MM.1S (cell line): ENCODE results near the gene MMRN2.

ENCODE experiments used
- EZH2 ChIP-seq: fragments of 300-600 bp; sonication (generic); optimal IDR thresholded peaks from 2 replicates; pipeline ENCODE3; 2017; ENCODE audit warnings: low read depth, mild to moderate bottlenecking, antibody characterized with exemption, low read length, mixed read lengths
- TF ChIP-seq, protein P1 (sequence below): fragments of 300-600 bp; sonication (generic); IDR thresholded peaks from 2 replicates; pipeline ENCODE4 v1.5.1; 2016; ENCODE audit warnings: antibody characterized with exemption, low read length, mixed read lengths

DNA sequence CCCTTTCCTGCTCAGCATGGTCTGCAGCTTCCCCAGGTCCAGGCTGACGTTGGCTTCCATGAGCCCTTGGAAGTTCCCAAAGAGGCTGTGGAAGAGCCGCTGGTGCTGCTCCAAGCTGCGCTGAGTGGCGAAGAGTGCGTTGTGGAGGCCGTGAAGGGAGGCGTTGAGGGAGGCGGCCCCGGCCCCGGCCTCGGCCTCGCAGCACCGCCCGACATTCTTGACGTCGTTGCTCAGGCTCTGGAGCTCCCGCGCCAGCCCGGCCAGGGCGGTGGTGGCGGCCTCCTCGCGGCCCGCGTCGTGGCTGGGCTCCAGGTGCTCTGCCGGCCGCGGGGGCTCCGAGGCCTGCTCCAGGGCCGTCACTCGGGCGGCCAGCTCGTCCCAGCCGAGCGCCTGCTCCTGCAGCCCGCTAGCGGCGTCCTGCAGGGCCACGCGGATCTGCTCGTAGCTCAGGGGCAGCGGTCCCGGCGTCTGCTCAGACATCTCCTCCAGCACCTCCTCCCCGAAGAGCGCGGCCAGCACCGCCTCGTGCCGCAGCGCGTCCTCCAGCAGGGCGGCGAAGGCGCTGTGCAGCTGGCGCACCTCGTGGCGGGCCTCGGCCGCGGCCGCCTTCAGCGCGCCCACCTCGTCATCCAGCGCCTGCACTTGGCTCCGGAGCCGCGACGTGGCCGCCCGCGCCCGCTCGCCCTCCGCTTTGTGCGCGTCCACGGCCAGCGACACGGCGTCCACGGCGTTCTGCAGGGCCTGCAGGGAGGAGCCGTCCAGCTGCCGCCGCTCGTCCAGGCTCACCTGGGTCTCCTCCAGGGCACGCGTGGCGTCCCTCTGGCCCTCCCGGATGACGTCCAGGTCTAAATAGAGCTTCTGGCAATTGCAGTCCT lies 14.7 kb downstream of the MMRN2 start:
- TF ChIP-seq, protein P1, sequence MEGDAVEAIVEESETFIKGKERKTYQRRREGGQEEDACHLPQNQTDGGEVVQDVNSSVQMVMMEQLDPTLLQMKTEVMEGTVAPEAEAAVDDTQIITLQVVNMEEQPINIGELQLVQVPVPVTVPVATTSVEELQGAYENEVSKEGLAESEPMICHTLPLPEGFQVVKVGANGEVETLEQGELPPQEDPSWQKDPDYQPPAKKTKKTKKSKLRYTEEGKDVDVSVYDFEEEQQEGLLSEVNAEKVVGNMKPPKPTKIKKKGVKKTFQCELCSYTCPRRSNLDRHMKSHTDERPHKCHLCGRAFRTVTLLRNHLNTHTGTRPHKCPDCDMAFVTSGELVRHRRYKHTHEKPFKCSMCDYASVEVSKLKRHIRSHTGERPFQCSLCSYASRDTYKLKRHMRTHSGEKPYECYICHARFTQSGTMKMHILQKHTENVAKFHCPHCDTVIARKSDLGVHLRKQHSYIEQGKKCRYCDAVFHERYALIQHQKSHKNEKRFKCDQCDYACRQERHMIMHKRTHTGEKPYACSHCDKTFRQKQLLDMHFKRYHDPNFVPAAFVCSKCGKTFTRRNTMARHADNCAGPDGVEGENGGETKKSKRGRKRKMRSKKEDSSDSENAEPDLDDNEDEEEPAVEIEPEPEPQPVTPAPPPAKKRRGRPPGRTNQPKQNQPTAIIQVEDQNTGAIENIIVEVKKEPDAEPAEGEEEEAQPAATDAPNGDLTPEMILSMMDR: no peak
- no peak for TF ChIP-seq EZH2
